ENCODE measurements around the gene OLFML2A.

OLFML2A gene

GRCh38 chr9:124768334-124768733, 8.6 kb upstream of the OLFML2A start:
- DNase-seq (ENCODE audit: low spot score) (no peak), ATAC-seq (ENCODE audit: low read depth) (no peak)
- no peak for TF ChIP-seq CTCF (IDR thresholded peaks at IDR 0.05; ENCODE audit: poor library complexity, severe bottlenecking)
- peaks cover 15% of the 10 kb centered on the region for H3K4me1 ChIP-seq (ENCODE audit: insufficient read depth, poor library complexity, severe bottlenecking)
- no peaks in the 10 kb centered on the region for H3K27me3 ChIP-seq (ENCODE audit: insufficient read depth, poor library complexity, severe bottlenecking)
- H3K36me3 ChIP-seq (ENCODE audit: low read depth), result no peaks in the 10 kb centered on the region
- H3K27ac ChIP-seq (ENCODE audit: poor library complexity, severe bottlenecking), result no peak overlapping the region
- no peaks in the 10 kb centered on the region for H3K9me3 ChIP-seq (ENCODE audit: severe bottlenecking)
- no peak overlapping the region for H3K4me3 ChIP-seq (ENCODE audit: severe bottlenecking)

GRCh38 chr9:124768750-124769548, 8.0 kb upstream of the OLFML2A start:
- no peaks in the 10 kb centered on the region for H3K27me3 ChIP-seq (ENCODE audit: insufficient read depth, poor library complexity, severe bottlenecking)
- TF ChIP-seq CTCF (IDR thresholded peaks at IDR 0.05; ENCODE audit: poor library complexity, severe bottlenecking), result no peak
- H3K27ac ChIP-seq (ENCODE audit: poor library complexity, severe bottlenecking), result peak overlapping the region; percentile 41
- no peak for ATAC-seq (ENCODE audit: low read depth)
- H3K36me3 ChIP-seq (ENCODE audit: low read depth), result no peaks in the 10 kb centered on the region
- no peaks in the 10 kb centered on the region for H3K9me3 ChIP-seq (ENCODE audit: severe bottlenecking)
- peaks cover 15% of the 10 kb centered on the region for H3K4me1 ChIP-seq (ENCODE audit: insufficient read depth, poor library complexity, severe bottlenecking)
- no peak for DNase-seq (ENCODE audit: low spot score)
- peak overlapping the region; percentile 93 for H3K4me3 ChIP-seq (ENCODE audit: severe bottlenecking)

- ATAC-seq (ENCODE audit: low read depth) (peak; percentile 31), DNase-seq (ENCODE audit: low spot score) (no peak)
- Histone ChIP-seq H3K27ac (ENCODE audit: poor library complexity, severe bottlenecking) (peak overlapping the region; percentile 41), H3K9me3 (ENCODE audit: severe bottlenecking) (no peaks in the 10 kb centered on the region), H3K4me3 (ENCODE audit: severe bottlenecking) (peak overlapping the region; percentile 93), H3K4me1 (ENCODE audit: insufficient read depth, poor library complexity, severe bottlenecking) (peaks cover 15% of the 10 kb centered on the region), H3K27me3 (ENCODE audit: insufficient read depth, poor library complexity, severe bottlenecking) (no peaks in the 10 kb centered on the region), H3K36me3 (ENCODE audit: low read depth) (no peaks in the 10 kb centered on the region)
- no peak for TF ChIP-seq CTCF (IDR thresholded peaks at IDR 0.05; ENCODE audit: poor library complexity, severe bottlenecking)
Observed at GRCh38 chr9:124769549-124770358, 7.2 kb upstream of the OLFML2A start.

- Histone ChIP-seq H3K27me3 (ENCODE audit: insufficient read depth, poor library complexity, severe bottlenecking) (no peaks in the 10 kb centered on the region), H3K4me3 (ENCODE audit: severe bottlenecking) (peak overlapping the region; percentile 93), H3K27ac (ENCODE audit: poor library complexity, severe bottlenecking) (peak overlapping the region; percentile 41), H3K36me3 (ENCODE audit: low read depth) (no peaks in the 10 kb centered on the region), H3K4me1 (ENCODE audit: insufficient read depth, poor library complexity, severe bottlenecking) (peaks cover 15% of the 10 kb centered on the region), H3K9me3 (ENCODE audit: severe bottlenecking) (no peaks in the 10 kb centered on the region)
- DNase-seq (ENCODE audit: low spot score), result no peak
- ATAC-seq (ENCODE audit: low read depth), result peak; percentile 11
- no peak for TF ChIP-seq CTCF (IDR thresholded peaks at IDR 0.05; ENCODE audit: poor library complexity, severe bottlenecking)
Observed at GRCh38 chr9:124770359-124771020, 6.4 kb upstream of the OLFML2A start.
